COLO668 (cell line): Measurements from ENCODE around the gene ZNF692.

ENCODE experiments used
- DNase-seq: peaks from one replicate; lab custom pipeline; 2025; ENCODE audit not compliant: unreplicated experiment; lab: John Stamatoyannopoulos, UW

ZNF692 gene

DNA sequence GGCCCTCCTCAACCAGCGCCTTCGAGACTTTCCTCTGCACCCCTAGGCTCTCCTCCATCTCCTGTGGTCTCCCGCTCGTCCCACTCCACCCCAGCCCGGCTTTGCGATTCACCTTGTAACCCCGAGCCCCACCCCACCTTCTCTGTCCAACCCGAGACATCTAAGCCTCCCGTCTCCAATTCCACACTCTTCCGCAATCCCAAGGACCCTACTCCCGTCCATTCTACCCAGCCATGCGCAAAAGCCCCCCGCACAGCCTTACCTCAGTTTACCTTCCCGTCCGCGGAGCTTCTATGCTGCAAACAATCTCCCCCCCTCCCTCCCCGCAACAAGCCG is 33.3 kb downstream of the ZNF692 start:
- no peak for DNase-seq

DNA sequence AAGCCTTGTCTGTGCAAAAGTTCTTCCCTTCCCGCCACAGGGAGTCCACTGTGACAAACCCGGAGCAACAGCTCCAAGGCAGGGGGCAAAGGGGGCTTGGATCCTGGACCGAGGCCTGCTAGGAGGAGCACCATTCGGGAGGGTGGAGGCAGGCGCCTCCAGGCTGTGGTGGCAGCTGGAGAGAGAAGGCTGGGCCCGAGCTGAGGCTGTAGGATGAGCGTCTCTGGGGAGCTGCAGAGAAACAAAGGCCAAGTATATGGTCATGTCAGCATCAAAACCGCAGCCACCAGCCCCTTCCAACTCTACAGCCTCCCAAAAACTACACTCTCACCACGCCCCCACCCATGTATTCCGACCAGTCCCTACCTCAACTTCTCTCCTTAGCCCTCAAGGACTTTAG is 33.7 kb downstream of the ZNF692 start:
- DNase-seq: no peak

DNA sequence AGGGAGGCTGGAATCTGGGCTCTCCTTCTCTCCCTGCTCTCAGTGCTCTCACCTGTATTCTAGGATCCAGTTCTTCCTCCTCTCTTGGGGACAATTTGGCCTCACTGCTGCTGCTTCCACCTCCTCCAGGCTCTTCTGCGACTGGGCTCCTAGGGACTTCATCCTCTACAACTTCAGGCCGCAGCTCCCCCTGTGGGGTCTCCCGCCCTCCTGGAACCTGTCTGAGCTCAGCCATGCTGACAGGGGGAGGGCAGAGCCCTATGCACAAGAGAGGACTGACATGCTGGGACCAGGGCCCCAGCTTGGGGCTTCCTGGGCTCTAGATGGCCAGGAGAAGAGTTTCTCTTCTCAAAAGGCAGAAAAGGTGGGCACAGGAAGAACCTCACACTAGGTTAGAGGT is 34.2 kb downstream of the ZNF692 start:
- no peak for DNase-seq

DNA sequence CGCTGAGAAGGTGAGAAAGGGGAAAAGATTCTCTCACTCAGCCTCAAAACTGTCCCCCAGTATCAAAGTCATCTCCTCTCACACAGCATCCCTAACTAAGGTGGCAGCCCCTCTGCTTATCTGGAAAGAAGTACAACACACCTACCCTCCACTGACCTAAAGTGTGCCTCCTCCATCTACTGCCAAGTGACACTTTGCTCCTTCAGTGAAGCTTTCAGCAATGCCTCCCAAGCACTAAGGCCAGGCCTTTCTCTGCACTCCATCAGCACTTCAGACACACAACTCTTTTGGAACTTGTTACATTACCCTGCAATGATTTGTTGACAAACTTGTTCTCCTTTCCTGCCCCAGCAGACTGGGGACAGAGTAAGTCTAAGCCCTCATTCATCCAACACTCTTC is 34.6 kb downstream of the ZNF692 start:
- no peak for DNase-seq

DNA sequence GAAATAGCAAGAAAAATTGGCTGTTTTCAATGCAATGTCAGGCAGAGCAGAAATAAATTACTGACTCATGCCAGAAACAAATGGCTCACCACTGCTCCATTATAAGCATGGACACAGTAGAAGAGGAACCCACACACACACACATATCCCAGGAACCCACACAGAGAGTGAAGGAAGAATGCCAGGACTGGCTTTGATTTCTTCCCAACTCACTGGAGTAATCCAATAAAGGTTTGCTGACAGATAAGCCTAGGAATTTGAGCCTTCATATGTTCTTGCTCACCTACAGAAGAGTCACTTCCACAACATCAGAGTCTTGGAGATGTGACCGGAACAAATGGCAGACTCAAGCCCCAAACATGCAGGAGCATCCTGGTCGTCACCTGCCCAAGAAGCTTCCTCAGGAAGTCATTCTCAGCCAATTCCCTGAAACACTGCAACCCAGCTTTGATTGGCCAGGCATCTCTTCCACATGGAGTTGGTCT is 35.3 kb downstream of the ZNF692 start:
- DNase-seq: no peak

DNA sequence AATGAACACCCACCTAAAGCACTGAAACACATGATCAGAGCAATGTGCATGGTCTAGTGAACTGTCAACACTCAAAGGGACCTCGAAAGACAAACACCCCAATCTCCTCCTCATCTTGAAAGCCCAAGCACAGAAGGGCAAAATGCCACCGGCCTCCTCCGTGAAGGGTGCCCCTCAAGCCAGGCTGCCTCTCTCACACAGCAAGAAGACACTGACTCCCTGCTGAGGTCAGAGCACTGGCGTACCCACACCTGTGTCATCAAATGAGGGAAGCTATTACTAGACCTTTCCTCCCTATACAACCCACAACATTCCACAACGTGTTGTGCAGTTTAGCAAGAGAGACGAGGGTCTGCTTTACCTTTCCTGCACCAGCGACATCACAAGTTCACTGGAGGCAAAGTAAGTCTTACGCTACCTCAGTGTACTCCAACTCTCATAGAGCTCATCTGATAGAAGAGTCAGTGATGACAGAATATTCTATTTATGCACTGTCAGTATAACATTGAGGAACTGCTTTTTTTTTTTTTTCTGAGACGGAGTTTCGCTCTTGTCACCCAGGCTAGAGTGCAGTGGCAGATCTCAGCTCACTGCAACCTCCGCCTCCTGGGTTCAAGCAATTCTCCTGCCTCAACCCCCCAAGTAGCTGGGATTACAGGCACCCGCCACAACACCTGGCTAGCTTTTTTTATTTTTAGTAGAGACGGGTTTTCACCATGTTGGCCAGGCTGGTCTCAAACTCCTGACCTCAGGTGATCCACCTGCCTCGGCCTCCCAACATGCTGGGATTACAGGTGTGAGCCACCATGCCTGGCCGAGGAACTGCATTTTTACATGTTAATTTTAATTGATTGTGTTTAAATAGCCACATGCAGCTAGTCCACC is 36.5 kb downstream of the ZNF692 start:
- no peak for DNase-seq

DNA sequence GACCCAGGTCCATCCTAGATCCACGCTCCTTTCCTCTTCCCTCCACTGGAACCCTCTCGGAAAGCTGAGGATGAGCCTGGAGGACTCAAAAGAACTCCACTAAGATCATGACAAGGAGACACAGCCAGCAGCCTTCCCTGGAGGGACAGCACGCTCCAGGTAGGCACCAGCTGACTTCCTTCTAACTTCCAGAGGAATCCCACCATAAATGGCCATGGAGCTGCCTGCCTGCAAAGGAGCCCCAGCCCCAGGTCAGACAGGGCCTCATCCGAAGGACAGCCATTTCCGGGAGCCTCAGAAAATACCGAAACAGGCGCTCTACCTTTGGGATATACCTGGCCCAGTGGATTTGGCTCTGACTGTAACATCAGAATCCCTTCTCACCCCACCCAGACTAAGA is 37.2 kb downstream of the ZNF692 start:
- DNase-seq: no peak

DNA sequence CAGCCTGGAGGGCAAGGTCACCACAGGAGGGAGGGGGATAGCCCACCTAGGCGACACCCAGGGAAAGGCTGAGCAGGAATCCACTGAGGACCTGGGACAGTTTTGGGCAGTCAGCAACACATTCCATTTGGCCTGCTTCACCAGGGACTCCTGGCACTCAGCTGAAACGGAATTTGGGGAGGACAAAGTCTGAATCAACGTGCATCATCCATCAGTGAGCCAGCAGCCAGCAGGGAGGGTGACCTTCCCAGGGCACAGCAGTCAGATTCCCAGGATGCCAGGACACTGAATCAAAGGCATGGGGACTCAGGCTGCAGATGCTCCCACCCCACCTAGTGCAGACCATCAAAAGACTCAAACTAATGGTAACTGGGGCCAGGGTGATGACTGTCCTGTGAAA is 37.8 kb downstream of the ZNF692 start:
- DNase-seq: no peak

DNA sequence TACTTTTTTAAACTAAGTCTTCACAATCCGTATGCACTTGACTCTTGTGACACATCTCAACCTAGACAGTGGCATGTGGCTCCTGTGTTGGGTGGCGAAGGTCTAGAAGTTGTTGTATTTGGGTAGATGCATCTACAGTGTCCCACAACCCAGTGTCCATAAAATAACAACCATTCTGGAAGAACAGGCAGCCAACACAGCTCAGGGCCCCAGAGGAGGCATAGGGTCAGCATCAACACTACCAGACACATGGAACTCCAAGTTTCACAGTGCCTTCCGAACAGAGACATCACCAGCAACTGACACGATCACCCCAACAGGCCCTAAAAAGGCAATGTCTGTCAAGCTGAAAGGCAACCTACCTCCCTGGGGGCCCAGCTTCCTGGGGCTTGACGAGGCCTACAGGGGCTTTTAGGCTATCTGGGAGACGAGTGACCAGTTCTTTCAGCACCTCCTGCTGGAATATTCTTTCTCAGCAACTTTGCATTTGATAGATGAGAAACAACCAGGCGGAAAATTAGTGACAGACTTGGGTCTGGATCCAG is 38.8 kb downstream of the ZNF692 start:
- DNase-seq: no peak

DNA sequence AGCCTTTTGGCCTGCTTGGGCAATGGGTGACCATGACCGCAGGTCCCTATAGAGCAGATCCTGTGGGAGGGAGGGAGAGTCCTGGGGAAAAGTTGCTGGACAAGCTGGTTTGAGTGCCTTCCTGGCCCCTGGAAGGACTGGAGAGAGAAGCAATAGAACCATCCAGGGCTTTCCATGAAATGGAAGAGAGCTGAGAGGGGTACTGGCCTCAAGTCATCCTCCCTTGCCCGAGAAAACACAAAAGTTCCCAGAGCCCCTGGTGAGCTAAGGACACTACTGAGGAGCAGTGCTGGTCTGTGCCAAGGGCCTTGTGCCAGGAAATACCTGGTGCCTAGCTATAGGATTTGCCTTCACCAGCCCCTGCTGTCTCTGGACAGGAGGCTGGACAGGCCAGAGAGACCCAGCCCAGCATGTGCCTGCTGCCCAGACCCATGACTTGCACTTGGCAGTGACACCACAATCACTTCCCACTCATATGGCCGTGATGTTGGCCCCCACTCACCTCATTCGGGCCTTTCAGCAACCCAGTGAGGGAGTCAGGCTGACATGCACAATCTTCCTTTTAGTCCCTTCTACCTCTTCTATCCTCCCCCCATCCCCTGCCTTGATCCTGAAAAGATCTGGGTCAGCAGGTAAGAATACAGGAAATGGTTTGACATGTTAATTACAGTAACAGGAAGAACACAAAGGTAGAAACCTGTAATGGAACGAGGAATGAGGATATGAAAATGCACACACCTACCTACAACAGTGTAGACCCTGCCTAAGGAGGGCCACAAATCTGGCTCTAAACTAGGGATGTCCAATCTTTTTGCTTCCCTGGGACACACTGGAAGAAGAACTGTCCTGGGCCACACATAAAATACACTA is 40.1 kb downstream of the ZNF692 start:
- DNase-seq: no peak

DNA sequence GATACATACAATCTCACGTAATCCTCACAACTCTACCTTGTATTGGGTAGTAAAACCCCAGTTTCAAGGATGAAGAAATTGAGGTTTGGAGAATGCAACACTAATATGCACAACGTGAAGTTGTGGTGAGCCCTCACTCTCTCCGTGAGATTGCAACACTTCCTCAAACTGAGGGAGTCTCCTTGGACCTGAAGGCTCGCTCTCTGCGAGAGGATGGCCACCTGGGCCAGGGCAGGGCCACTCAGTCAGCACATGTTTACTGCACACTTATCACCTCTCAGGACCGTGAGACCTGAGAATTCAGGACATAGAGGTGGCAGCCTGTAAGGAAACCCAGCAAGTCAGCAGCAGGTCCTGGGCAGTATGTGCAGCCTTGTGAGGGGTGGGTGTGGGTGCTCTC is 41.8 kb downstream of the ZNF692 start:
- no peak for DNase-seq

DNA sequence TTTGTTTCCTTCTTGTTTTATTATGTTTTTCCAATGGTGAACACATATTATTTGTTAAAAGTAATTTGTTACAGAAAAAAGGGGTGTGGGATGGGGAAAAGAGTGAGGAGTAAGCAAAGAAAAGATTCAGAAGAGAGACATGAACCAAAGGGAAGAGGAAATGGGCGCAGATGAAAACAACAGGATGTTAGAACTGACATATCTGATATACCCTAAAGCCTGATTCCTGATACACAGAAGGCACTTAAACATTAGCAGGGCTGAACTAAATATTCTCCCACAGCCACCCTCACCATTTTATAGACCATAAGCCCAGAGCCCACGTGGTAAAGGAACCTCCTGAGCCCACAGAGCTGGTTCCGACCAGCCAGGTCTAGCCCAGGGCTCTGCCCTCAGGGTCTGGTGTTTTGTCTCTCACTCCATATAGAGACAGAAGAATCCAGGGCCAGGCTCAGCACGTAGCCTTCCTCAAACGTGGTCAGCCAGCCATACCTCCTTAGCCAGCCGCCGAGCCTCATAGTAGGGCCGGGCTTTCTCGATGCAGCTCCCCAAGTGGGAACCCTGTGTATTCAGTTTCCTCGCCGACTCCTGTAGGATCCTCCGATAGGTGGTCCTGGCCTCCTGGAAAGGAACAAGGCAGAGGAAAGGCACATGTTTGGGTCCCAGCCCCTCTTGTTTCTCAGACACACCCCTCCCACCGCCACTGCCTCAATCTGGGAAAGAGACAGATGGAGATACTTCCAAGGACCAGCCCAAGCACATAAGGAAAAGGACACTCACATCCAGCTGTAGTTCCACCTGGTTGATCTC is 42.6 kb downstream of the ZNF692 start:
- no peak for DNase-seq

DNA sequence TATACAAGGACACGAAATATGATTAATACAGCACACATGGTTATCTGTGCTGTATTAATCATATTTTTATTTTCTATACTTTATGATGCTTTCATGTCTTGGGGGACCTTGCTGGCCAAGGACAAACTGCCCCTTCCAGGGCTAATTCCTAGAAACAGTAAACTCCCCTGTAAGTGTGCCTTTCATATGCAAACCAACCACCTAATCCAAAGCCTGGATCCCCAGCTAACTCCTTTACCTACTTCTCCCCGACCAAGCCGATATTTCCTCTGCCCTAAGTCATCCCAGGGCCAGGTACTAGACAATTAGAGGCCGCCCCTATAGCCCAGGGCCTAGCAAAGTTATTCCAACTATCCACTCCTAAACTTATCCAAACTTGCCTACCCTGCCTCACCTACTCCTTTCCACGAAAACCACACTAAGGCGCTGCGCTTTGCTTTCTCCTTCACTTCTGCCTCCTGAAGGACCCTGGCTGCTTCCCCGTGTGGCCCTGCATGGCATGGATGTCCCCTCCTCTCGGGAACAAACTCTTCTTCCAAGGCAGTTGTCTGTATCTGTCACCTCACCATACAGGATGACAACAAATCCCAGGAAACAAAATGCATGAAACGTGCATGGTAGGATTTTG is 43.4 kb downstream of the ZNF692 start:
- no peak for DNase-seq

DNA sequence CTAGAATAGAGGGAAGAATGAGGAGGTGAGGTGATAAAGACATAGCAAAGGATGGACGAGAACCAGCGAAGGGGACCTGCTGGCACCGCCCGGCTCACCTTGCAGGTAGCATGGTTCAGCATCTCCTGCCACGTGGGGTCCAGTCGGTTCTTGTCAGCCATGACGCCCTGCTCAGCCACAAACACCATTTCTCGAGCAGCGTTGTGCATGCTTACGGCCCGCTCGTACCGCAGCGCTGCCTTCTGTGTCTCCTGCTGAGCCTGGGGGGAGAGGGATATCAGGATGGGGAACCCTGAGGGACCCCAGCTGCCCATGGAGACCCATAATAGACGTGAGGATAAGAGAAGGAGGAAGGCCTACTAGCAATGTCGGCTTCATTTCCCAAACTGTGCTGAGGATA is 44.5 kb downstream of the ZNF692 start:
- DNase-seq: no peak

DNA sequence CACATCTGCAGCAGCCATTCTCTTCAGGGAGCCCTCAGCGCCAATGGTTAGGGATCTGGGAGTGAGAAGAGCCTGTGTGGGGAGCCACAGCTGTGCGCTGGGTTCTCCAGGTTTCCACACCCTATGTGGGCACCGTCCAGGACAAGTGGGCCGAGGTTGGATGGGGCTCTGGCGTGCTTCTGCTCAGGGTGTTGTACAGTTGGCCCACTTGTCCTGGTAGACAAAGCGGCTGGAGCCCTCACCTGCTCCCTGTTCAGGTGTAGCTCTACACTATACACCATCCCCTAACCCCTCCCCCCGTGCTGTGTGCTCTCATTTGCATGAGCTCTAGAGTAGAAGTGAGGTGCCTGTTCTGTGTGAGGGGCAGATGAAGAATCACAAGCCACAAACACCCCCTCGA is 45.3 kb downstream of the ZNF692 start:
- DNase-seq: no peak

DNA sequence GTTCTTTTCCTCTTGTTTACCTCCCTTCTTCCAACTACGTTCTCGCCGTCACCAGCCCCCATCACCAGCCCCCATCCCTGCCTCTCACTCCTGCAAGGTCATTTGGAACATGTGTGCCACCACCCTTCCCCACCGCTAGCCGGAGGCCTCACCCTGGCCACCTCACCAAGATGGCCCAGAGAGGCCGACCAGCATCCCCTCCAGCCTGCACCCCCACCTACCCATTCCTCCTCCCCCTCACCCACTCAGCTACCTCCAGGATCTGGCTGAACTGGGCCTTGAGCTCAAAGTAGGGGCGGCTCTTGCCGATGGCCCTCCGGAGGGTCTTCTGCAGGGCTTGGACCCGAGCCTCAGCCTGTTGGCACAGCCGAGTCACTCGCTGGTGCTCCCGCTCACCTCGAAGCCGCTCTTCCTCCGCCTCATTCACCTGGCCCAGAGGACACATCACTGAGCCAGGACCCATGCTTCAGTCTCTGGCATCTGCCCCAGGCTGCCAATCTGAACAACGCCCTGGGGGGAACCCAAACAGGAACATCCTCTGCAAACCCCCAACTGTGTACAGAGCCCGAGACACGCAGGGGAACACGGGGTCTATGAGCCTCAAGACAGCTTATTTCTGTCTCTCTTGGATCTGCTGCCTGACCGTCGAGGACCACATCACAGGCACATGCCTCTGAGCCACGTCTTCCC is 46.0 kb downstream of the ZNF692 start:
- DNase-seq: no peak

DNA sequence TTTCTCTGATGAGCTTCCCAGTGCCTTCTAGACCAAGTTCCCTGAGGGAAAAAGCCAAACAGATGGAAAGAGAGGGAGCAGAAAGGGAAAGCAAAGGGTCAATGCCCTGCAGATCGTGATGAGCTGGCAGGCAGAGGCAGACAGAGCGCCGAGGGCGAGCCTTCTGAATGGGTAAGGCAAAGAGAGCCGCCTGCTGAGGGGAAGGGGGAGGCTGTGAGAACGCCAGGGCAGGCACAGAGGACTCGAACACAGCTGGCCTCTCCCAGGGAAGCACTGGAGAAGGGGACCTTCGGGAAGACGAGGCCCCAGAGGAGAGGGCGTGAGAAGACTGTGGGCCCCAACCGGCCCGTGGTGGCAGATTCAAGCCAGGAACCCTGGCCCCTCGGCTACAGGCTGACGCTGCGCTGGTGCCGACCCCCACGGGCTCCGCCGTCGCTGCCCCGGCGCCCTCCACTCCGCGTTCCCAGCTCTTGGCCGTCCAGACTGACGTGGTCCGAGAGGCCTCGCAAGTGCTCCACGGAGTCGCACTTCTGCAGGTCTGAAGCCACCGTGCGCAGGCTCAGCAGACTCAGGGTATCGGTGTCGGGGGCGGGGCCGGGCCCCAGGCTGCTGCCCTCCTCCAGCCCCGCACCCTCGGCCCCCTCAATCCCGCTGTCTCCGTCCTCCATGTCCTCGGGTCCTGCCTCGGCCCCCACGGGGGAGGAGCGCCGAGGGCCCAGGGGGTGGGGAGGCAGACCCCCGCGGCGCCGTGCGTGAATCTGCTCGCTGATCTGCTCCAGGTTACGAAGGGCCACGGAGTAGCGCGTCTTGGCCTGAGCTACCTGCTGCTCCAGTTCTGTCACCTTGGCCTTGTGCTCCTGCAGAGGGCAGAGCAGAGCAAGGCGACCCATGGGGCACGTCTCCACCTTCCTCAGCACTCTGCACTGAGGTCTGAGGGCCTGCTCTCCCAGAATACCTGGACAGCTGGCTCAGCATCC is 47.1 kb downstream of the ZNF692 start:
- DNase-seq: no peak

DNA sequence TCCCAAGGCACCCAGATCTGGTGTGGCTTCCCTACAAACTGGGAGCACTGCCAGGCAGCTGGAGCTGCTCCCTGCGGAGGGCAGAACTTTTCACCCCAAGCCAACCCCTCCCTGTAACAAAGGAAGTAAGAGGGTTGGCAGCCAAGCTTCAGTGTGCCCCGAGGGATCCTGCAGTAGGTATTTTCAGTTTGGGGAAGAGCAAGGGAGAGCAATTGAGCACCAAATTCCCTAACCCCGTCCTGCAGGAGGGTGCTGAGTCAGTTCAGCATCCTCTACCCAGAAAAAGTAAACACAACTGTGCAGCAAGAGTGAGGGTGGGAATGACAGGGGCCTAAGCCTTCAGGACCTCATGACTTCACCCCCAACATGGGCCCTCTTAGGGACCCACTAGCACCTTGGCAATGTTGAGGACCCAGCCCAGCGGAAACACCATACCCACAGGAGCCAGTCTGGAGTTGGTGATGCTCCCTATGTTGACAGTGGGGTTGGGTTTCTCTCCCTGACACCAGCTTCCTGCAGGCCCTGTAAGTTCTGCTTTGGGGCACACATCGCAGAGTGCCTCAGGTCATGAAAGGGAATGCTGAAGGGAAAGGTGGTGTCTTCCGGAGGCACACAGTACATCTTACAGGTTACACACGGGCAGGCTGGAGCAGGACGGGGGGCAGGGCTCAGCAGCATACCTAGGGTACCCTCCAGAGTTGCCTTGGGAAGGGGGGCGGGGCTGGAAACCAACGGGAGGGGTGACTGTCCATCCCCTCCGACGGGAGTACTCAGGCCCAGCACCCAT is 48.0 kb downstream of the ZNF692 start:
- DNase-seq: no peak
